GM12865 (cell line): ENCODE results near the gene LRRN4.

ENCODE experiments used
- DNase-seq: peaks from one replicate; pipeline ENCODE4 v3.0.0; 2010; ENCODE audit warnings: low read depth
- H3K4me3 ChIP-seq: 2 replicates; pipeline ENCODE4 v1.5.1; 2011; ENCODE audit warnings: mild to moderate bottlenecking, low read depth, low read length, control low read depth
- TF ChIP-seq, protein P1 (sequence below): IDR thresholded peaks from 2 replicates; pipeline ENCODE4 v1.5.1; 2011; ENCODE audit warnings: low read length, control low read depth, low read depth, inconsistent platforms; ENCODE audit not compliant: insufficient read depth; ENCODE audit errors: missing control alignments

LRRN4 gene

DNA sequence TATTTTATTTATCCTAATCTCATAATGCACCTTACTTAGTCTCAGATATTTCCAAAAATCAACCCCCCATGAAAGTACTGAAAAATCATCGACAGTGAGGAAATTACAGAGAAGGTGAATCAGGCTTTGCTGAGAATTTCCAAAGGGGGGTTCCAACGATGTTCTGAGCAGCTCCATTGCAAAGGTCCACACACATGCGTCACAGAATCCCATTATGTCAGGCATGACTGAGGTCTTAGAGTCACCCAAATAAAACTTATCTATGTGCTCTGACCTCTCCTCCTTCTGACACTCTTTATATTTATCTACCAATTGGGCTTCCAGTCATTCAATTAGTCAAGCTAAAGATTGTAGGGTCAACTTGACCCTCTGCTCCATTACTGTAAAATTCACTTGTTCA, 12.7 kb upstream of the LRRN4 start:
- TF ChIP-seq, protein P1, sequence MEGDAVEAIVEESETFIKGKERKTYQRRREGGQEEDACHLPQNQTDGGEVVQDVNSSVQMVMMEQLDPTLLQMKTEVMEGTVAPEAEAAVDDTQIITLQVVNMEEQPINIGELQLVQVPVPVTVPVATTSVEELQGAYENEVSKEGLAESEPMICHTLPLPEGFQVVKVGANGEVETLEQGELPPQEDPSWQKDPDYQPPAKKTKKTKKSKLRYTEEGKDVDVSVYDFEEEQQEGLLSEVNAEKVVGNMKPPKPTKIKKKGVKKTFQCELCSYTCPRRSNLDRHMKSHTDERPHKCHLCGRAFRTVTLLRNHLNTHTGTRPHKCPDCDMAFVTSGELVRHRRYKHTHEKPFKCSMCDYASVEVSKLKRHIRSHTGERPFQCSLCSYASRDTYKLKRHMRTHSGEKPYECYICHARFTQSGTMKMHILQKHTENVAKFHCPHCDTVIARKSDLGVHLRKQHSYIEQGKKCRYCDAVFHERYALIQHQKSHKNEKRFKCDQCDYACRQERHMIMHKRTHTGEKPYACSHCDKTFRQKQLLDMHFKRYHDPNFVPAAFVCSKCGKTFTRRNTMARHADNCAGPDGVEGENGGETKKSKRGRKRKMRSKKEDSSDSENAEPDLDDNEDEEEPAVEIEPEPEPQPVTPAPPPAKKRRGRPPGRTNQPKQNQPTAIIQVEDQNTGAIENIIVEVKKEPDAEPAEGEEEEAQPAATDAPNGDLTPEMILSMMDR, result no peak
- no peak for DNase-seq
- no peak overlapping the region for H3K4me3 ChIP-seq

DNA sequence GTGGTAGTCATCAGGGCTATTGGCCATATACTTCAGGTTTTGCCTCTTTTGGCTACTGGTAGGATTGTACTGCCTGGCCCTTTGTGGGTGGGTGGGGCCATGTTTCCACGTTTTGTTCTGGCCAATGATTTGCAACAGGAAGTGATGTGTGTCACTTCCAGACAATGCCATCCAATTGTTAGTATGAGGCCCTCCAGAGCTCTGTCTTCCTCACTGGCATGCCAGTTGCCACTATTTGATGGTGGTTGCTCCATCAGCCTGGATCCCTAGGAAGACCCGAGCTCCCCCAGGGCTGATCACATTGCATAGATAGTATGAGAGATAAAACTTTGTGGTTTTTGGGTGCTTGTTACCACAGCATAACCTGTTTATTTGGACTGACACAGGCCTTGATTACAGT, 7.7 kb upstream of the LRRN4 start:
- DNase-seq, result no peak

DNA sequence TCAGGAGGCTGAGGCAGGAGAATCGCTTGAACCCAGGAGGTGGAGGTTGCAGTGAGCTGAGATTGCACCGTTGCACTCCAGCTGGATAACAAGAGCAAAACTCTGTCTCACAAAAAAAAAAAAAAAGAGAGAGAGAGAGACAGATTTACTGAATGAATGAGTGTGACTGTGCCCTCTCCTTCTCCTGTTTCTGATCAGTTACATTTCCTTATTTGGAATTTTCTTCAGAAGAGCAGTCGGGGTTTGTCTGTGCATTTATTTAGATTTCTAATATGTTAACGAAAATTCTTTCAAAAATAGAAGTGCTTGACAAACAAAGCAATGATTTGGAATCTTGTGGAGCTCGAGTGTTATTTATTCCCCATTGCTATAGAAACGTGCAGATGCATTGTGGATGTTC, 6.4 kb upstream of the LRRN4 start:
- TF ChIP-seq, protein P1, result no peak
- no peak overlapping the region for H3K4me3 ChIP-seq
- DNase-seq, result no peak

More for the DNA sequence above, 7.7 kb upstream of the LRRN4 start:
- H3K4me3 ChIP-seq, result no peak overlapping the region
- TF ChIP-seq, protein P1, result no peak

DNA sequence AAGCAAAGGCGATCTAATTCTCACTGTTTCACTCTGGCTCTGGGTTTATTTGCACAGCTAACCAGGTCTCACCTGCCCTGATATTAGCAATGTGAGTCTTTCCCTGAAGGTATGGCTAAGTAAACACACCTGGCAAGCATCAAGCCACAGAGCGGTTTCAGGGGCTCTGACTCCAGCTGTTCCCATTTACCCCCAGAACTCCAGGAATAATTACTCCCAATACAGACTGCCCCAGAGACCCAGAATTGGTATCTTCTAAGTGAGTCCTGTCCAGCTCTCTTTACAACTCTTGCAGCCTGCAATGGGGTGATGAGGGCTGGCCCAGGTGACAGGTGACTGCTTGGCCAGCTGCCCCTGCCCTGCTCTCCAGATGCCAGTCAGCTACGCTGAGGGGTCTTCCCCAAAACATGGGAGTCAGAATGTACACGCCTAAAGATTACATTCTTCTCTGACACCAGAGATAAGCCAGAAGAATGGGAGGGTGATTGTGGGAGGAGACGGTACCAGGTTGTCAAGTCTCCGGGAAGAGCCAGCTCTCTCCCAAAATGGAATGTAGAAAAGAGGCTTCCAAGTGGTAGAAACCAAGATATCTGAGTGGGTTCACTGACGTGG, 4.9 kb upstream of the LRRN4 start:
- TF ChIP-seq, protein P1, result no peak
- no peak overlapping the region for H3K4me3 ChIP-seq
- DNase-seq, result no peak

DNA sequence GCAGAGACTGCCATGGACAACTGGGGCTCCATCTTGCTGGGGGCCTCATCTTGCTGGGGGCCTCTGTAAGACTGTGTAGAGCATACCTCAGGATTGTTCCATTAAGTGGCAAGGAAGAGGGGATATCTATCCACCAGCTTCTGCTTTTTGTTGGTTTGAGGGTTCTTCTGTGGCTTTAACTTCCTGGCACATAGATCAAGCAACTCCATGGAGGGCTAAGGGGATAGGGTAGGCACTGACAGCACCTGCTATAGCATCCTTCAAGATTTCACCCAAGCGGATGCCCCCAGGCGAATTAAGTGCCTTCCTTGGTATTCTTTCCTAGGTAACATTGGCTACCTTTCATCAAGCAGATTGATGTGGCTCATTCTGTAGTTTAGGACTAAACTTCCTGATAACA, 3.8 kb upstream of the LRRN4 start:
- no peak for DNase-seq
- TF ChIP-seq, protein P1, result no peak
- no peak overlapping the region for H3K4me3 ChIP-seq

DNA sequence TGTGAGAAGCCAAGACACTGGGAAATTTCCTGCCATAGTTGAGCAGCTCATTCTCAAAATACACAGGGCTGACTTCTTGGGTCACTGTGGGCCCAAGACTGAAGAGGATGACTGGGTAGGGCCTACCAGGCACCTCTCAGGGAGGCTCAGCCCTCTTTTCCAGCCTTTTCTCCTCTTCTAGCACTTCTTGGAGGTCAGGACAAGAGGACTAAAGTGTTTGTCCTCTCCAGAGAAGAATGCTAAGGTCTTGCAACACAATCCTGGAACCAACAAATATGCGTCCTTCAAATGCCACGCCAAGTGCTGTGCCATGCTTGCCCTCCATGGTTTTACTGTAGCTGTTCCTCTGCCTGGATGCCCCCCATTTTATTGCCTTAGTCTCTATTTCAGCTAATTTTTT, 3.3 kb upstream of the LRRN4 start:
- DNase-seq, result no peak
- TF ChIP-seq, protein P1, result no peak
- H3K4me3 ChIP-seq, result no peak overlapping the region

DNA sequence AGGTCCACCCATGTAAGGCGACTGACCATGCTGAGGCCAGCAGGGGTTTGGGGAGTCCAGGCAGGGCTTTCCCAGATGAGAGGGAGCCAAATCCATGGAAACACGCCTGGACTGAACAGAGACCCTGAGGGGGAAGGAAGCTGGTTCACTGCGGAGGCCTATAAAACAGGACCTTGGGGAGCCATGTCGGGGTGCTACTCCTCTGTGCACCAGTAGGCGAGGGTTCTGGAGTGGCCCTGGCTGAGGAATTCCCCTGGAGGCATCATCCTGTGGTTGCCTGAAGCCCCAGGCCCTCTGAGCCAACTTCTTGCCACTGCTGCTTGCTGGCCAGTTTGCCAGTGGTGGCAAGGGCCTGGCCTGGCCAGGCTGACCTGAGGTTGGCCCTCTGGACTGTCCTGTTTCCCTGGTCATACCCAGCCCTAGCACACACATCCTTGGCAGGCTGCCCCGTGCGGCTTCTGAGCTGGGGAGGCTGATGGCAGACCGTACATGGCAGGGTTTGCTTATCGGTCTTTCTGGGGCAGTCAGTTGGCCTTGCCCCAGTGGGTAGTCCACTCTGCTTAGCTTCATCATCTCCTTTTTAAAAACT, 2.2 kb upstream of the LRRN4 start:
- DNase-seq, result no peak
- TF ChIP-seq, protein P1, result no peak
- no peak overlapping the region for H3K4me3 ChIP-seq
